Measurements from ENCODE around the gene MTM1. TPM values are rescaled to one million over a fixed set of nuclear protein-coding genes. Genes with fewer than 3 reads are reported as not detected.
A peak's percentile ranks its signal among the peaks of the same experiment; 100 is the strongest.

The MTM1 gene
- total and polyA plus RNA-seq, 4 donors: 13.2 to 26.7 (median 16.2) TPM

DNA sequence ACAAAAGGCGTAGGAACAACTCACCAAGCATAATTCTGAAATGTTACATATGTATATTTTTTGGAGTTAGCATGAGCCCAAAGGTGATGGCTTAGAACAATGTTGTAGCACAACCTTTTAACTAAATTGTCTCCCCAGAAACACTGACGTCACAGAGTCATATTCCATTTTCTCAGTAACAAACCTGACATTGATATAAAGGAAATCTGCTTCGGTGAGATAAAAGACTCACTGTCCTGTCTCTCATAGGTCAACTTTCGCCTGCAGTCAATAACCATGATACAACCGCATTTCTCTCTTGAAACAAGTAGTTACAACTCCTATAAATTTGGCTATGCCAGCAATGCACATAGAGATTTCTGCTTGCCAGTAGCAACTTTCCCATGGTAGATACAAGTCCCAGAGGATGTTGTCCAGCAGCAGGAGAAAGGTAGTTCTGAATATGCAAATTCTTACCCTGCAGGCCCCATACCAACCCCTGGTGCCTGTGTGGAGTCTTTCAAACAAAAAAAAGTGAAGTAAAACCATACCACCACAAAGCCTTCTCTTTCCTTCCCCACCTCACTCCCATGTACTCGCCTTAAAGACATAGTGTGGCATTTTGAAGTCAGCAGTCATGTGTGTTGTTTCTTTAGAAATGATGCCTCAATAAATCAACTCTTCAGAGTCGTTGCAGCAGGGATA, 47.9 kb downstream of the MTM1 start:
- no peak overlapping the region for H3K4me3 ChIP-seq (ENCODE audit: low read depth, low read length)
- WGBS (ENCODE audit: insufficient coverage): 40% methylated on average over 2 of the region's 7 CpGs
- DNase-seq (ENCODE audit: low read depth in 4 of 6, low spot score in 6 of 6): no peak
- H3K27me3 ChIP-seq (ENCODE audit: control insufficient read depth, insufficient read depth, low read length): no peaks in the 10 kb centered on the region
- no peak overlapping the region for H3K27ac ChIP-seq (ENCODE audit: low read depth, low read length)
- H3K36me3 ChIP-seq (ENCODE audit: control insufficient read depth, insufficient read depth, low read length): peaks cover 2% of the 10 kb centered on the region
- H3K9me3 ChIP-seq (ENCODE audit: control insufficient read depth, insufficient read depth, low read length): no peaks in the 10 kb centered on the region
- no peaks in the 10 kb centered on the region for H3K4me1 ChIP-seq (ENCODE audit: control insufficient read depth, insufficient read depth, low read length)

DNA sequence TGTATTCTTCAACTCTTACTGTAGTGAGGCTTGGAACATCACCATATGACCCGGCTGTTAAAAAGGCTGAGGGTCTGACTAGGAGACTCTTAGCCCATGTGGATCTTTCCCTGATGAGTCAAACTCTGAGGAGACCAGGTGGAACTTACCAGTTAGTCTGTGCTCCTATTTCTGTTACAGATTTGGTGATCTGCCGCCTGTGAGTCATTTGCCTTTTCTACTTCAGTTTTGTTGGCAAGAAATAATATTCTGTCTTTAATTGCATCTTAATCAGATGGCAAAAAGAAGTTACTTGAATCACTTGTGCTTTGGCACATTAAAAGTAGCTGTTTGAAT, 48.4 kb downstream of the MTM1 start:
- WGBS (ENCODE audit: insufficient coverage): 80% methylated on average over 1 of the region's 2 CpGs
- no peaks in the 10 kb centered on the region for H3K4me1 ChIP-seq (ENCODE audit: control insufficient read depth, insufficient read depth, low read length)
- no peaks in the 10 kb centered on the region for H3K27me3 ChIP-seq (ENCODE audit: control insufficient read depth, insufficient read depth, low read length)
- H3K36me3 ChIP-seq (ENCODE audit: control insufficient read depth, insufficient read depth, low read length): peaks cover 2% of the 10 kb centered on the region
- DNase-seq (ENCODE audit: low read depth in 4 of 6, low spot score in 6 of 6): peak in 1 of 6 donors; percentile 5
- H3K4me3 ChIP-seq (ENCODE audit: low read depth, low read length): no peak overlapping the region
- H3K9me3 ChIP-seq (ENCODE audit: control insufficient read depth, insufficient read depth, low read length): no peaks in the 10 kb centered on the region
- H3K27ac ChIP-seq (ENCODE audit: low read depth, low read length): no peak overlapping the region

DNA sequence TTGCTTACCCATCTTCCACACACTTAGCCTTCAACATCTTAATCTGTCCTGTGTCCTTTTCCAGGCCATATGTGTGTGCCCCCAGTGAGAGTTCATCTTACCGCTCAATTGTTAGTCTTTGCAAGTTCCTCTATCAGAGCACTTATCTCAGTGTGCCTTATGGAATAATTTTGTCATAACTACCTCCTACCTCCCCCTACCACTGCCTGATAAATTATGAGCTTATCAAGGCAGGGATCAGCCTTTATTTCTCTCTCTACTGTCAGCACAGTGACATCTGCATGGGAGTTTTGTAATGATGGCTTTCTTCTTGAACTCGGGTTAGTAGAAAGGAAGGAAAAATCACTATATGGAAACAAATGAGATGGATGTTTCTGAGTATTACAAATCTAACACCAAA, 53.2 kb downstream of the MTM1 start:
- Histone ChIP-seq H3K4me3 (ENCODE audit: low read depth, low read length) (no peak overlapping the region), H3K27ac (ENCODE audit: low read depth, low read length) (no peak overlapping the region), H3K27me3 (ENCODE audit: control insufficient read depth, insufficient read depth, low read length) (no peaks in the 10 kb centered on the region), H3K4me1 (ENCODE audit: control insufficient read depth, insufficient read depth, low read length) (no peaks in the 10 kb centered on the region), H3K36me3 (ENCODE audit: control insufficient read depth, insufficient read depth, low read length) (no peaks in the 10 kb centered on the region), H3K9me3 (ENCODE audit: control insufficient read depth, insufficient read depth, low read length) (no peaks in the 10 kb centered on the region)
- 91% methylated on average over 1 of the region's 2 CpGs for WGBS (ENCODE audit: insufficient coverage)
- DNase-seq (ENCODE audit: low read depth in 4 of 6, low spot score in 6 of 6): no peak

DNA sequence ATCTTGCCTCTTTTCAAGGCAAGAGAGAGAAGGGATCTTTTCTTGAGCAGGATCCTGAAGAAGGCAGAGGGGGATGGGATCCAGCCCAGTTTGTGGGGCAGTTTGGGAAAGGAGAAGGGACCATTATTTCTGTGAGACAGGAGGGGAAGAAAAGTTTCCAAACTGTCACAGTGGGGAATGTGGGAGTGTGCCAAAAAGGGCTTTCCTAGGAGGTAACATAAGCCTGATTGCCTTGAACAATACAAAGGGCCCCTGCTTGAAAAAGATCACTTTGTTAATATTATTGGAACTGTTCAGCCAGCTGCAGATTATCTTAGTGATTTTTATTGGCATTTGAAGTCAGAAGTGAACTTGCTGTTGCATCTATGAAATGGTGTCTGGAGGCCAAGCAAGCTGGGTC, 55.2 kb downstream of the MTM1 start:
- no peaks in the 10 kb centered on the region for H3K4me1 ChIP-seq (ENCODE audit: control insufficient read depth, insufficient read depth, low read length)
- H3K27me3 ChIP-seq (ENCODE audit: control insufficient read depth, insufficient read depth, low read length): no peaks in the 10 kb centered on the region

DNA sequence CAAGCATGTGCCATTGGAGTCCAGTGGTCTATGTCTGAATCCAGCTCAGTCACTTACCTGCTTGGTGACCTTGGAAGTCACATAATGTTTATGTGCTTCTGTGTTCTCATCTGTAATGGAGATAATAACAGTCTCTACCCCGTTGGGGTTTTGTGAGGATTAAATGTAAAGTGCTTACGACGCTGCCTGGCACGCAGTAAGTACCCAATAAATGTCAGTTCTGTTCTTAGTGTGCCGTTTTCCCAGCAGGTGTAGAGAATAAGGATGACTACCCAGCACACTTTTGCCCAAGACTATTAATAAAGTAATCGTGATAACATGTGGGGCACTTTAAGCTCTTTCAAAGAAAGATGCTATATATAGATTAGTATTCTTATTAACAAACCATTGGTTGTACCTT, 56.7 kb downstream of the MTM1 start:
- 71% methylated on average over 4 of the region's 6 CpGs for WGBS (ENCODE audit: insufficient coverage)
- no peaks in the 10 kb centered on the region for H3K36me3 ChIP-seq (ENCODE audit: control insufficient read depth, insufficient read depth, low read length)

More for the DNA sequence above, 55.2 kb downstream of the MTM1 start:
- Histone ChIP-seq H3K4me3 (ENCODE audit: low read depth, low read length) (no peak overlapping the region), H3K9me3 (ENCODE audit: control insufficient read depth, insufficient read depth, low read length) (no peaks in the 10 kb centered on the region), H3K27ac (ENCODE audit: low read depth, low read length) (no peak overlapping the region), H3K36me3 (ENCODE audit: control insufficient read depth, insufficient read depth, low read length) (no peaks in the 10 kb centered on the region)
- peak; percentile 9 to 74 (median 30) for DNase-seq (ENCODE audit: low read depth in 4 of 6, low spot score in 6 of 6)

DNA sequence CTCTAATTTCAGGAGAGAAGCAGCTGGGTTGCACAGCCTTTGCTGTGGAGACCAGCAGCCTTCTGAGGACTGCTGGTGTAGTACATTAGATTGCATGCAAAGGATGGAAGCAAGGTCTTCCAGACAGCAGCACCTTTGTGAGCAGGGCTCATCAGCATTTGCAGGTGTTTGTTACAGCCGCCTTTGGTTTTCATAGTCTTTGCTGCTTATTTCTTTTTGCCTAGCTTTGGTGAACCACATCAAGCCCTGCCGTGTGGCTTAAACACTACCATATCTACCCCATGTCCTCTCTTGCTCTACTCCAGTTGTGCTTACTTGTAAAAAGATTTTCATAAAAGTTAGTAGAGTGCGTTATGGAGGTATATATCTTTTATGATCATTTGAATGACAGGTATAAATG, 57.5 kb downstream of the MTM1 start:
- H3K9me3 ChIP-seq (ENCODE audit: control insufficient read depth, insufficient read depth, low read length): no peaks in the 10 kb centered on the region
- H3K36me3 ChIP-seq (ENCODE audit: control insufficient read depth, insufficient read depth, low read length): no peaks in the 10 kb centered on the region
- no peak overlapping the region for H3K27ac ChIP-seq (ENCODE audit: low read depth, low read length)
- WGBS (ENCODE audit: insufficient coverage): 100% methylated on average over 1 of the region's 3 CpGs
- H3K27me3 ChIP-seq (ENCODE audit: control insufficient read depth, insufficient read depth, low read length): no peaks in the 10 kb centered on the region
- no peak for DNase-seq (ENCODE audit: low read depth in 4 of 6, low spot score in 6 of 6)
- H3K4me1 ChIP-seq (ENCODE audit: control insufficient read depth, insufficient read depth, low read length): no peaks in the 10 kb centered on the region
- H3K4me3 ChIP-seq (ENCODE audit: low read depth, low read length): no peak overlapping the region

More for the DNA sequence above, 56.7 kb downstream of the MTM1 start:
- Histone ChIP-seq H3K27me3 (ENCODE audit: control insufficient read depth, insufficient read depth, low read length) (no peaks in the 10 kb centered on the region), H3K9me3 (ENCODE audit: control insufficient read depth, insufficient read depth, low read length) (no peaks in the 10 kb centered on the region), H3K4me3 (ENCODE audit: low read depth, low read length) (no peak overlapping the region), H3K27ac (ENCODE audit: low read depth, low read length) (no peak overlapping the region), H3K4me1 (ENCODE audit: control insufficient read depth, insufficient read depth, low read length) (no peaks in the 10 kb centered on the region)
- peak in 1 of 6 donors; percentile 61 for DNase-seq (ENCODE audit: low read depth in 4 of 6, low spot score in 6 of 6)

DNA sequence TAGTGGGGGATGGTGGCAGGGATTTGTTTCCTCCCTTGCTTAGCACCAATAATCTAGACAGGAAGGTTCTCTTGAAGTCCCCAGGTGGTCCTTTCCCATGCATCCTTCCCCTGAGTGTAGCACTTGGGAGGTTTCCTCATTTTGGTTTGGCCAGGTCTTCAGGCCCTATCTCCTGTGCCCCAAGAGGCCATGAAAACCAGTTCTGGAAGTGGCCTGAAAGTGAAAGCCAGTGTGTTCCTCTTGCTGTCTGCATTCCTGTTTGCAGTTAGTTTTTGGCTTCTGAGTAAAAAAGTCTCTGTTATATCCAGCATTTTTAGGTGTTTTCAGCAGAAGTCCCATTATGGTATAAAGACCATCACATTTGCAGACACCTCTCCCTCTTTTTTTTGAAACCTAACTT, 59.5 kb downstream of the MTM1 start:
- H3K27me3 ChIP-seq (ENCODE audit: control insufficient read depth, insufficient read depth, low read length): no peaks in the 10 kb centered on the region
- no peaks in the 10 kb centered on the region for H3K9me3 ChIP-seq (ENCODE audit: control insufficient read depth, insufficient read depth, low read length)
- H3K36me3 ChIP-seq (ENCODE audit: control insufficient read depth, insufficient read depth, low read length): no peaks in the 10 kb centered on the region
- no peaks in the 10 kb centered on the region for H3K4me1 ChIP-seq (ENCODE audit: control insufficient read depth, insufficient read depth, low read length)
- H3K4me3 ChIP-seq (ENCODE audit: low read depth, low read length): no peak overlapping the region
- H3K27ac ChIP-seq (ENCODE audit: low read depth, low read length): no peak overlapping the region
- DNase-seq (ENCODE audit: low read depth in 4 of 6, low spot score in 6 of 6): no peak

DNA sequence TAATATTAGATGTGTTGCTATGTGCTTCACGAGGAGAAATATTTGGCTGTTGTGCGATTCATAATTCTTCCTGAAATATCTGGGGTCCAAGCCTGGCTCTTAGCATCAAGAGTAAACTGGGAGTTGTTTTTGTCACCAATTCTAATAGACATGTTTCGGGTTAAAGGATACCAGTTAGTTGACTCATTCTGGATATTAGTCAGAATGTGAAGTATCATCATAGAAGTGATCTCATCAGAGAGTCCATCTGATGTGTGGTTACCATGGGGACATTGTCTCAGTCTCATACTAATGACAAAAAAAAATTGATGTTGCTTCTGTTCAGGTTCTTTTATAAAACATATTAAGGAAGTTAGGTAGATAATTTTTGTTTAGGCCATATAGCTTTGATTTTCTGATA, 67.5 kb downstream of the MTM1 start:
- H3K36me3 ChIP-seq (ENCODE audit: control insufficient read depth, insufficient read depth, low read length): no peaks in the 10 kb centered on the region
- H3K9me3 ChIP-seq (ENCODE audit: control insufficient read depth, insufficient read depth, low read length): no peaks in the 10 kb centered on the region
- no peak overlapping the region for H3K4me3 ChIP-seq (ENCODE audit: low read depth, low read length)
- 80% methylated on average over 1 of the region's 3 CpGs for WGBS (ENCODE audit: insufficient coverage)
- H3K27me3 ChIP-seq (ENCODE audit: control insufficient read depth, insufficient read depth, low read length): no peaks in the 10 kb centered on the region
- DNase-seq (ENCODE audit: low read depth in 4 of 6, low spot score in 6 of 6): no peak
- H3K27ac ChIP-seq (ENCODE audit: low read depth, low read length): no peak overlapping the region
- H3K4me1 ChIP-seq (ENCODE audit: control insufficient read depth, insufficient read depth, low read length): no peaks in the 10 kb centered on the region

DNA sequence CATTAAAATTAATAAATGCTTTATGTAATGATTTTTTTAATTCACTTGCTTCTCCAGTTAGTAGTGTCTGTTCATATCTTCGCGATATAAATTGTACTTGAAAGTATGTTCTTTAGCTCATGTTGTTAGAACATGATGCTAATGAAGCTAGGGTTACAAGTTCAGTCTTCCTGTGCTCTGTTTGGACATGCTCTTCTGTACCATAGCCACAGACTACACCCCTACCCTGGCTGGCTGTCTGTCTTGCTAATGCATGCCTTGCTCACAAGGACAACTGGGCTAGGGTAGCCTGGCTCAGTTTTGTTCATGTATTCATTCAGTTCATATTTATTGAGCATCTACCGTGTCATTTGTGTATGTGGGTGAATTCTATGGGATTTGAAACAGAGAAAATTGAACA, 74.0 kb downstream of the MTM1 start:
- Histone ChIP-seq H3K27ac (ENCODE audit: low read depth, low read length) (no peak overlapping the region), H3K4me1 (ENCODE audit: control insufficient read depth, insufficient read depth, low read length) (no peaks in the 10 kb centered on the region), H3K4me3 (ENCODE audit: low read depth, low read length) (no peak overlapping the region), H3K9me3 (ENCODE audit: control insufficient read depth, insufficient read depth, low read length) (no peaks in the 10 kb centered on the region), H3K27me3 (ENCODE audit: control insufficient read depth, insufficient read depth, low read length) (no peaks in the 10 kb centered on the region), H3K36me3 (ENCODE audit: control insufficient read depth, insufficient read depth, low read length) (no peaks in the 10 kb centered on the region)
- no peak for DNase-seq (ENCODE audit: low read depth in 4 of 6, low spot score in 6 of 6)
- no CpG with 5 or more reads among the region's 3 CpGs for WGBS (ENCODE audit: insufficient coverage)

DNA sequence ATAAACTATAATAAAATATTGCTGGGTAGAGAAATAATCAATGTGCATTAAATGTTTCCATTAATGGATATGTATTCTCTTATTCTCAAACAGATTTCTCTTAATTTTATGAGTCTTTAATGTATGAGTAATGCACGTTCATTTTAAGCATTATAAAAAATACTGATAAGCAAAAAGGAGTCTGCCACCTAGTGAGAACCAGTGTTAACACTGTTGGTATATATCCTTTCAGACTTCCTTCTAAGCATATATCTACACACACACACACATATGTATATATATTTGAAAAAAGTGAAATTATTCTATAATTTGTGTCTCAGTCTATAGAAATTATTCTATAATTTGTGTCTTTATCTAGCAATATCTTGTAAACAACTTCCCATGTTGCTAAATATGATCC, 74.8 kb downstream of the MTM1 start:
- Histone ChIP-seq H3K9me3 (ENCODE audit: control insufficient read depth, insufficient read depth, low read length) (no peaks in the 10 kb centered on the region), H3K27me3 (ENCODE audit: control insufficient read depth, insufficient read depth, low read length) (no peaks in the 10 kb centered on the region), H3K36me3 (ENCODE audit: control insufficient read depth, insufficient read depth, low read length) (no peaks in the 10 kb centered on the region), H3K4me1 (ENCODE audit: control insufficient read depth, insufficient read depth, low read length) (no peaks in the 10 kb centered on the region), H3K4me3 (ENCODE audit: low read depth, low read length) (no peak overlapping the region), H3K27ac (ENCODE audit: low read depth, low read length) (no peak overlapping the region)
- DNase-seq (ENCODE audit: low read depth in 4 of 6, low spot score in 6 of 6): peak in 2 of 6 donors; percentile 23 to 60
- WGBS (ENCODE audit: insufficient coverage): no CpG with 5 or more reads among the region's 1 CpG
